Esophagus (tissue), 2 donors: ENCODE data around the gene SLC6A13. TPM values are rescaled to one million over a fixed set of nuclear protein-coding genes. Genes with fewer than 3 reads are reported as not detected.

Source experiments
- H3K27ac ChIP-seq, 2 donors: one replicate each; pipeline ENCODE4 v1.5.1; 2013; ENCODE audit warnings: low read depth in 2 of 2, mild to moderate bottlenecking in 2 of 2, inconsistent platforms in 1 of 2, low read length in 1 of 2, moderate library complexity in 1 of 2
- H3K27me3 ChIP-seq, 2 donors: one replicate each; pipeline ENCODE4 v1.6.1; 2013; ENCODE audit warnings: low read length in 2 of 2, control low read depth in 1 of 2, mild to moderate bottlenecking in 1 of 2; ENCODE audit not compliant: insufficient read depth in 2 of 2, control insufficient read depth in 1 of 2
- H3K36me3 ChIP-seq, 2 donors: one replicate each; pipeline ENCODE4 v1.6.1; 2013; ENCODE audit warnings: low read length in 1 of 2; ENCODE audit not compliant: control insufficient read depth in 2 of 2, insufficient read depth in 2 of 2
- H3K4me1 ChIP-seq, 2 donors: one replicate each; pipeline ENCODE4 v1.6.1; 2013; ENCODE audit warnings: low read length in 1 of 2; ENCODE audit not compliant: control insufficient read depth in 2 of 2, insufficient read depth in 2 of 2
- H3K4me3 ChIP-seq, 2 donors: one replicate each; pipeline ENCODE4 v1.5.1; 2013; ENCODE audit warnings: low read length in 2 of 2, mild to moderate bottlenecking in 2 of 2, low read depth in 1 of 2, moderate library complexity in 1 of 2
- H3K9me3 ChIP-seq, 2 donors: one replicate each; pipeline ENCODE4 v1.6.1; 2013; ENCODE audit warnings: mild to moderate bottlenecking in 2 of 2, low read depth in 1 of 2, low read length in 1 of 2, moderate library complexity in 1 of 2; ENCODE audit not compliant: control insufficient read depth in 2 of 2, insufficient read depth in 1 of 2
- WGBS, 2 donors: extraction: QIAGEN DNeasy Blood & Tissue Kit; methylation state at CpG; one replicate each; pipeline ENCODE4 v1.1.7; 2013; 5-methylcytosine and 5-hydroxymethylcytosine counted together
- polyA plus RNA-seq, 2 donors: library from polyadenylated mRNA; stranded (reverse); fragments of 200-250 nt; gene quantifications; one replicate each; pipeline ENCODE4 v1.2.3, GENCODE V29; 2013
- donor health status: healthy with polysubstance abuse.
- donor health status: Bipolar disorder and iron deficiency.

SLC6A13 gene
- polyA plus RNA-seq, 2 donors: 0.10 TPM; not detected in 1

DNA sequence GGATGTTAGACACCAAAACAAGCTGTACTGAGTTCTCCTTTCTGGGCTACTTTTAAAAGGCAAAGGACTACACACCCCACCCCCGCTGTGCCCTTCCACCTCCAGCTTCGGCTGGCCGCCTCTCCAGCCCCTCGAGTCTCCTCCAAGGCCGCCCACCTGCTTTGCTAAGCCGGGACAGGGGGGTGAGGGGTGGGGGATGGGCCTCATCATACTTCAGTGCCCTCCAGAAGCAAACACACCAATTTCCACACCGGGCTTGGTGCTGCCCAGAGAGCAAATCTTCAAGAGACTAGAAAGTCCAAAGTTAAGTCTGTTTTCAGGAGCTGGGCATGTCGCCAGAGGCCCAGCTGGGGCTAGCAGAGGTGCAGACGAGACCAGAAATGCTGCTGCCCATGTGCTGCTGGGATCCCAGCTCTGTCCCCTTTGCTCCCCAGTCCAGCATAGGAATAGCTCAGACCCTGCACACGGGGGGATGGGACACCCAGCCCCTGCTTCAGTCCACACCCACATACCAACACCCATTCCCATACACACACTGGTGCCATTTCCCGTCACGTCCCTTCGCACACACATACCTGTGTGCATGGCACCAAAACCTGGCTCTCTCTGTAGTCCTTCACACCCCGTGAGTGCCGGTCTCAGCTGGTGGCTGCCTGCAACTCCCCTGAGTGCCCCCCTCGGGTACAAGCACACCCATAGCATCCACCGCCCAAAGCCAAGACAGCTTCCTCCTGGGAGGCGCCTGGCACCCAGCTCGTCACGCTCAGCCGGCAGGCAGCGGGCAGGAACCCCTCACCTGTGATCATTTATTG, 49.7 kb downstream of the SLC6A13 start:
- Histone ChIP-seq H3K27me3 (peaks cover 0 to 6% of the 10 kb centered on the region in 2 donors), H3K36me3 (no peaks in the 10 kb centered on the region), H3K27ac (no peak overlapping the region), H3K4me3 (no peak overlapping the region), H3K4me1 (peaks cover 0 to 8% of the 10 kb centered on the region in 2 donors), H3K9me3 (no peaks in the 10 kb centered on the region)
- WGBS, 2 donors: 29 to 36% methylated on average over 22 of the region's 22 CpGs

DNA sequence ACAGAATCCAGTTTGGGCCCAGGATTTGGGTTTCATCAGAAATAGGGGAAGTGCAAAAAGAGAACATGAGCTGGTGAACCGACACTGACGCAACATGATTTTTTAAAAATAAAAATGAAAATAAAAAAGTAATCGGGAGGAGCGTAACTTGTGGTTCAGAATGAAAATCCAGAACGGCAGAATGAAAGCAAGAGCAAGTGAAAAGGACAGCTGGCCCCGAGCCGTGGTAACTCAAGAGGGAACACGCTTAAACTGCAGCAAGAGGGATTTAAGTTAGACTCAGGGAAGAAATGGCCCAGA, 50.3 kb downstream of the SLC6A13 start:
- H3K9me3 ChIP-seq: no peaks in the 10 kb centered on the region
- peaks cover 0 to 8% of the 10 kb centered on the region in 2 donors for H3K4me1 ChIP-seq
- 62 to 71% methylated on average over 8 of the region's 8 CpGs for WGBS, 2 donors
- peaks cover 3 to 6% of the 10 kb centered on the region in 2 donors for H3K27me3 ChIP-seq
- no peak overlapping the region for H3K4me3 ChIP-seq
- H3K27ac ChIP-seq: no peak overlapping the region
- no peaks in the 10 kb centered on the region for H3K36me3 ChIP-seq

DNA sequence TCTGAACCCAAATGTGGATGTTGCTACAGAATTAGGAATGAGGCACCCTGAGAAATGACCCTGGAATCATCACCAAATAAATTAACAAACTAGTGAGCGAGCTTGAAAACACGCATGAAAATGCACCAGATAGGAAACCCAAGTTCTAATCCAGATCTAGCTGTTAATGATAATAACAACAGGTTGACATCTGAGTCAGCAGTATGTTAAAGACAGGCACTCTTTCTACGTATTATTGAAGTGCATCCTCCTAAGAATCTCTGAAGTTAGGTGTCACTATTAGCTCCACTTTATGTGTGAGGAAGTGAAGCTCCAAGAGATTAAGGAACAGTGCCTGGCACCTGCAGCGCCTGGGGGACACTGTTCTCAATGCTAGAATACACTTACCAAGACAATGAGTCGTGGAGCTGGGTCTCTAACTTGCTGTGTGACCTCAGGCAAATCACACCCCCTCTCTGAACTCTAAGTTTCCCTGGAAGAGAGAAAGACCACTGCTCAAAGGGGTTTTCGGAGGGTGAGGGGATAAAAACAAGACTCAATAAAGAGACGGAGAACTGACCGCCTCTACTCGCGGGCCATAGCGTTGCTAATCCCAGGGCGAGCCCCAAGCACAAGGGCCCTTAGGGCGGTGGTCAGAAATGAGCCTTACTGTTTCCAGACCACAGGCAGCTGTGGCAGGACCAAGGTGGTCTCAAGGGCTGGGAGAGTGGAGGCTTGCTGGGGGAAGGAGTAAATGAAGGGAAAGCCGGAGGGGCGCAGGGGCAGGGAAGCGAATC, 50.8 kb downstream of the SLC6A13 start:
- peak overlapping the region in 1 of 2 donors; percentile 9 for H3K27ac ChIP-seq
- no peaks in the 10 kb centered on the region for H3K36me3 ChIP-seq
- H3K4me1 ChIP-seq: peaks cover 0 to 8% of the 10 kb centered on the region in 2 donors
- no peaks in the 10 kb centered on the region for H3K9me3 ChIP-seq
- whole genome bisulfite sequencing, 2 donors: 89 to 90% methylated on average over 16 of the region's 16 CpGs
- peaks cover 5 to 6% of the 10 kb centered on the region in 2 donors for H3K27me3 ChIP-seq
- no peak overlapping the region for H3K4me3 ChIP-seq

DNA sequence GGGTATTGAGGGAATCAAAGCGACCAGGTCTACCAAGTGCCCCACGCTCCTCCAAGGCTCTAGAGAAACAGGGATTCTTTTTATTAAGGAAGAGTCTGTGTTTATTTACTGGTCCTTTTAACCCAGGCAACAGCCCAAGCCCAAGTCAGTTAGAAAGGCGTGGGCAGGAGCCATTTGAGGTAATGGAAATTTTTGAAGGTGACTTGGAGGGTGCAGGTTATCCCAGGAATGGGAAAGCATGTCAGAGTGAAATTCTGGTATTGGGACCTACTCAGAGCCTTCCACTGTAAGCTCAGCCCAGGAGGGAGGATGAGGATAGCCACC, 51.5 kb downstream of the SLC6A13 start:
- no peak overlapping the region for H3K27ac ChIP-seq
- H3K9me3 ChIP-seq: no peaks in the 10 kb centered on the region
- H3K4me3 ChIP-seq: no peak overlapping the region
- peaks cover 6% of the 10 kb centered on the region in 2 donors for H3K27me3 ChIP-seq
- peaks cover 0 to 8% of the 10 kb centered on the region in 2 donors for H3K4me1 ChIP-seq
- no peaks in the 10 kb centered on the region for H3K36me3 ChIP-seq
- WGBS, 2 donors: 69 to 76% methylated on average over 3 of the region's 3 CpGs

DNA sequence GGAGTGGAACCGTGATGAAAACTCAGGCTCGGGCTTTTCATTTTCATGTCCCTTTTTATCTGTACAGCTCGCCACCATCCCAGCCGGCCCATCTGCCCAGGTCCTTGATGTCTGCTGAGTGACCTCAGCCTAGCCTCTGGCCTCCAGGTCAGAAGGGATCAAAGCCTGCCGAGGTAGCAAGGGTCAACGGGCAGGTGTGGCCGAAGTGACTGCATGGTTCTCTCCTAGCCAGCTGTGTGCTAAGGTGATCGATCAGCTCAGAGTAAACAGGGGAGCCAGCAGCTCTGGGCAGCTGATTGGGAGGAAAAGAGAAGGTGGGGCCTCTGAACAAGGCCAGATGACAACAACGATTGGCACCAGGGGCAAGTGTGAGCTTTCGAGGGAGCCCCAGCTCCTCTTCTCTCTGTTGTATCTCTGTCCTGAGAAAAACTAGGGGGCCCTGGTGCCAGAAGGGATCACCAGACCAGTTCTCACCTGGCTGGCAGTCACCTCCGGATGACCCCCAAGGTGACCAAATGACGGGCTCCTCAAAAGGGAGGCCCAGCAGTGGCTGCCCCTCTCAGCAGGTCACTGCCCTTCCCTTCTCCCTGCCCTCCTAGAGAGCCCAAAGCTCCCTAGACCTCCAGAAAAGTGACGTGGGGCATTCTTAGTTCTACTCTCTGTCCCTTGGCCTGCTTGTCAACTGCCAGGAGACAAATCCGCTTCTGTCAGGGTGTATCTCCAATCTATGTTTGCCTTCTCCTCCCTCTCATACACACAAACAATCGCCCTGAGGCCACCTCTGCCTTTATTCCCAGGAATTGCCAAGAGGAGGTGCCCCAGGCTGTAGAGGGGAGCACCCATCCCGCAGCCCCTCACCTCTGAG, 52.1 kb downstream of the SLC6A13 start:
- Histone ChIP-seq H3K9me3 (no peaks in the 10 kb centered on the region), H3K4me3 (no peak overlapping the region), H3K4me1 (peaks cover 0 to 8% of the 10 kb centered on the region in 2 donors), H3K27me3 (peaks cover 6% of the 10 kb centered on the region in 2 donors), H3K36me3 (no peaks in the 10 kb centered on the region), H3K27ac (no peak overlapping the region)
- WGBS, 2 donors: 65 to 71% methylated on average over 16 of the region's 16 CpGs

DNA sequence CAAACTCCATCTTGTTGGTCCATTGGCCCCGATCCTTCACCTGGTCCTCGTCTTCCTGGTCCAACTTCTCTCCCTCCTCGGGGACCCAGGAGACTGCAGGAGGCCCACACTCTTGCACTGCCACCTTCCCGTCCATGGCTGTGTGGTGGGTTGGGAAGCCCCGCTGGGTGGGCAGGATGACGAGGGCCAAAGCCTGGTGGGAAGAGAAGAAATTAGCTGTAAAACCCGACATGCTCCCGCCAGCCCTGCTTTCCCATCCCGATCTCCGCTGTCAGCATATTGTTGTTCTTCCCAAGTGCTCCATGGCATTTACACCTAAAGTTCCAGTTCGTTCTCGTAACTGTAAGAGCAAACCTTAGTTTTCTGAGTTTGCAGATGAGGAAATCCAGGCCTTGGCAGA, 52.8 kb downstream of the SLC6A13 start:
- WGBS, 2 donors: 92 to 94% methylated on average over 12 of the region's 12 CpGs
- H3K27me3 ChIP-seq: peaks cover 6 to 9% of the 10 kb centered on the region in 2 donors
- no peaks in the 10 kb centered on the region for H3K9me3 ChIP-seq
- no peak overlapping the region for H3K27ac ChIP-seq
- no peaks in the 10 kb centered on the region for H3K36me3 ChIP-seq
- H3K4me1 ChIP-seq: peaks cover 0 to 8% of the 10 kb centered on the region in 2 donors
- no peak overlapping the region for H3K4me3 ChIP-seq

DNA sequence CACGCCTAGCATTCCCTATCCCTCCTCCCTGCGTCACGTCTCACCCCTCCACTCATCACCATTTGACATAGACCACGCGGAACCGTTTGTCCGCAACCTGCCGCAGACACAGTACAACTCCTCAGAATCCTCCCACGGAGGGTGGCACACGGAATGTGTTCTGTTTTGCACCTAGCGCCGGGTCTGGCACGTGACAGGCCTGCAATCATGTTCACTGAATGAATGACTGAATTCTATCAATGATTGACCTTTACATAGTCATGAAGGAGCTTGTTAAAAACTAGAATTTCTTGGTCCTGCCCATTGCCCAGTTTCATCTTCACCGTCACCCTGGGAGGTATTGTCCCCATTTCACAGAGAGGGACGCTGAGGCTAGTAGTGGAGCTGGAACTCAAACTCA, 53.4 kb downstream of the SLC6A13 start:
- H3K4me3 ChIP-seq: no peak overlapping the region
- H3K4me1 ChIP-seq: peaks cover 0 to 9% of the 10 kb centered on the region in 2 donors
- no peaks in the 10 kb centered on the region for H3K9me3 ChIP-seq
- peaks cover 6 to 9% of the 10 kb centered on the region in 2 donors for H3K27me3 ChIP-seq
- H3K36me3 ChIP-seq: no peaks in the 10 kb centered on the region
- H3K27ac ChIP-seq: no peak overlapping the region
- WGBS, 2 donors: 85 to 87% methylated on average over 15 of the region's 15 CpGs

DNA sequence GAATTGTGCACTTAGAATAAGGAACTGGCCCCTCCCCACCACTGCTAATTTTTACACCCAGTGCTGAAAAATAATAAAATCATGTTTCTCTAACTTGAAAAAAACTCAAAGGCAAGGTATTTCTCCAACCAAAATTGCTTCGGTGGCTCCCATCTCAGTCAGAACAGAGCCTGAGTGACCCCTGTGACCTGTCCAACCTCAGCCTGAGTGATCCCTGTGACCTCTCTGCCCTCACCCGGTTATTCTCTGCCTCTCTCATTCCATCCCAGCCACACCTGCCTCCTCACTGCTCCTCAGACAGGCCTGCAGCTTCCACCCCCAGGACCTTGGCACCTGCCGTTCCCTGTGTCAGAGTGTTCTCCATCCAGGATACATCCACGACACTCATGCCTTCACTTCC, 53.8 kb downstream of the SLC6A13 start:
- Histone ChIP-seq H3K4me3 (no peak overlapping the region), H3K27me3 (peaks cover 6 to 9% of the 10 kb centered on the region in 2 donors), H3K4me1 (peaks cover under 1 to 13% of the 10 kb centered on the region in 2 donors), H3K9me3 (no peaks in the 10 kb centered on the region), H3K36me3 (no peaks in the 10 kb centered on the region), H3K27ac (no peak overlapping the region)
- 68 to 74% methylated on average over 4 of the region's 4 CpGs for WGBS, 2 donors

DNA sequence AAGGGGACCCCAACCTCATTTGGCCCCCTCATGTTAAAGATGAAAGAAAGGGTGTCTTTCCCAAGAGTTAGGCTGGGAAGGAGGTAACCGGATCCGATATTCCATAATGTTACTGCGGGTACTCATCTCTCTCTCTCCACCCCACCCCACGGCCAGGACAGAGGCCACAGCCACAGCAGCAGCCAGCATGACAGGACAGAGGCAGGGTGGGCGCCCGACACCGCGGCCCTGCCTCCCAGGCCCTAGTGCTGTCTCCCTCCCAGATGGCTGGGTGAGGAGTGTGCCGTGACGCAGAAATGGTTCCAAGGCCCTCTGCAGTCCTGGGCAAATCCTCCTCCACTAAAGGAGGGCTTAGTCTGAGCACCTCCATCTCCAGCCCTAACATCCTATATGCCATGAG, 54.8 kb downstream of the SLC6A13 start:
- H3K27me3 ChIP-seq: peaks cover 3 to 6% of the 10 kb centered on the region in 2 donors
- WGBS, 2 donors: 85 to 89% methylated on average over 10 of the region's 10 CpGs
- no peak overlapping the region for H3K4me3 ChIP-seq
- H3K27ac ChIP-seq: no peak overlapping the region
- no peaks in the 10 kb centered on the region for H3K9me3 ChIP-seq
- H3K4me1 ChIP-seq: peaks cover 4 to 11% of the 10 kb centered on the region in 2 donors
- no peaks in the 10 kb centered on the region for H3K36me3 ChIP-seq
